Endothelial cell of umbilical vein (primary cell): ENCODE measurements around the gene RAC2. TPM values are rescaled to one million over a fixed set of nuclear protein-coding genes. Genes with fewer than 3 reads are reported as not detected.

Experiments used
- BruUV-seq: library from RNA; stranded (reverse); fragments of 400-500 nt; replicated peaks from 2 replicates; lab custom pipeline; 2021; lab: Mats Ljungman, UMichigan
- CTCF ChIA-PET: fragments of 300-600, 350-600 bp; sonication (Branson Sonifier 250); formaldehyde crosslinking; loops from one replicate; lab custom pipeline; 2021; ENCODE audit warnings: antibody characterized with exemption, inconsistent platforms; lab: Charles Lee
- POLR2A ChIA-PET: fragments of 300-600, 350-600 bp; sonication (Branson Sonifier 250); formaldehyde crosslinking; loops from one replicate; lab custom pipeline; 2021; ENCODE audit warnings: antibody characterized with exemption, inconsistent platforms; lab: Charles Lee
- DNase-seq: peaks from one replicate; pipeline ENCODE4 v3.0.0-alpha.2; 2011; ENCODE audit warnings: low read depth, low spot score
- FAIRE-seq: peaks from 2 replicates; lab custom pipeline; 2011; peaks lifted over from hg19 to GRCh38; lab: Jason Lieb, UNC
- H2AFZ ChIP-seq: 2 replicates; pipeline ENCODE4 v1.6.0; 2012; ENCODE audit warnings: low read depth, low read length, control low read depth, inconsistent platforms
- H3K27ac ChIP-seq: 2 replicates; pipeline ENCODE4 v1.5.1; 2011; ENCODE audit warnings: low read depth, mild to moderate bottlenecking, control low read depth, low read length, moderate library complexity; ENCODE audit not compliant: insufficient read depth
- H3K27me3 ChIP-seq, 2 experiments: 2 replicates each; pipeline versions ENCODE4 v1.6.0 to v1.6.1; 2011; ENCODE audit warnings: low read length in 2 of 2, mixed read lengths in 1 of 2; ENCODE audit not compliant: control insufficient read depth in 2 of 2, insufficient read depth in 2 of 2
- H3K36me3 ChIP-seq, 2 experiments: 2 replicates in 1 of 2; 3 replicates in 1 of 2; pipeline ENCODE4 v1.5.1; 2011; ENCODE audit warnings: low read length in 2 of 2, mild to moderate bottlenecking in 1 of 2, moderate library complexity in 1 of 2; ENCODE audit not compliant: control insufficient read depth in 2 of 2, insufficient read depth in 2 of 2; ENCODE audit errors: extremely low read depth in 1 of 2
- H3K4me1 ChIP-seq: 3 replicates; pipeline ENCODE4 v1.5.1; 2011; ENCODE audit warnings: mild to moderate bottlenecking, low read length; ENCODE audit not compliant: control insufficient read depth, insufficient read depth; ENCODE audit errors: extremely low read depth
- H3K4me2 ChIP-seq: 2 replicates; pipeline ENCODE4 v1.6.1; 2011; ENCODE audit warnings: low read length, control low read depth, mixed read lengths; ENCODE audit not compliant: insufficient read depth
- H3K4me3 ChIP-seq, 3 experiments: fragments of 200-600 bp in 1 of 3; sonication (generic), shearing (Covaris generic) in 1 of 3; replicated peaks in 1 of 3; 2 replicates each; pipeline ENCODE4 v1.5.1; 2011 to 2016; ENCODE audit warnings: control low read depth in 3 of 3, low read length in 3 of 3, mild to moderate bottlenecking in 2 of 3, inconsistent platforms in 1 of 3, low read depth in 1 of 3, moderate library complexity in 1 of 3; ENCODE audit not compliant: insufficient read depth in 1 of 3
- H3K79me2 ChIP-seq: 2 replicates; pipeline ENCODE4 v1.6.0; 2012; ENCODE audit warnings: low read length, inconsistent platforms; ENCODE audit not compliant: control insufficient read depth, insufficient read depth
- H3K9ac ChIP-seq: replicated peaks from 2 replicates; pipeline ENCODE3; 2011; ENCODE audit warnings: low read length, control low read depth; ENCODE audit not compliant: insufficient read depth; ENCODE audit errors: extremely low read depth
- H3K9me1 ChIP-seq: replicated peaks from 3 replicates; pipeline ENCODE4 v1.6.0; 2011; ENCODE audit warnings: mild to moderate bottlenecking, low read length; ENCODE audit not compliant: control insufficient read depth, insufficient read depth; ENCODE audit errors: extremely low read depth
- H3K9me3 ChIP-seq: replicated peaks from 2 replicates; pipeline ENCODE4 v1.5.1; 2012; ENCODE audit warnings: low read length, inconsistent platforms; ENCODE audit not compliant: control insufficient read depth, insufficient read depth
- H4K20me1 ChIP-seq: replicated peaks from 2 replicates; pipeline ENCODE3; 2011; ENCODE audit warnings: mild to moderate bottlenecking, low read length; ENCODE audit not compliant: control insufficient read depth, insufficient read depth; ENCODE audit errors: extremely low read depth
- EZH2 ChIP-seq: IDR thresholded peaks from 2 replicates; pipeline ENCODE4 v1.6.1; 2012; ENCODE audit warnings: borderline replicate concordance, low read depth, mild to moderate bottlenecking, moderate library complexity, low read length, inconsistent platforms; ENCODE audit not compliant: severe bottlenecking
- FOS ChIP-seq: IDR thresholded peaks from 2 replicates; pipeline ENCODE4 v1.6.1; 2011; ENCODE audit warnings: mild to moderate bottlenecking, low read length, moderate library complexity, borderline replicate concordance; ENCODE audit not compliant: insufficient read depth
- GATA2 ChIP-seq: IDR thresholded peaks from 2 replicates; pipeline ENCODE4 v1.7.0; 2011; ENCODE audit warnings: low read depth, mild to moderate bottlenecking, moderate library complexity, mixed read lengths, low read length; ENCODE audit not compliant: insufficient read length, insufficient read depth
- JUN ChIP-seq: IDR thresholded peaks from 2 replicates; pipeline ENCODE4 v1.6.1; 2011; ENCODE audit warnings: borderline replicate concordance, low read depth; ENCODE audit not compliant: insufficient read length, insufficient read depth
- MYC ChIP-seq: IDR thresholded peaks from one replicate; pipeline ENCODE4 v1.6.1; 2011; ENCODE audit warnings: mild to moderate bottlenecking, low read depth, low read length
- POLR2A ChIP-seq: IDR thresholded peaks from 2 replicates; pipeline ENCODE4 v1.6.1; 2012; ENCODE audit warnings: low read depth, mild to moderate bottlenecking, control low read depth, low read length
- POLR2AphosphoS5 ChIP-seq: IDR thresholded peaks from 2 replicates; pipeline ENCODE4 v1.6.1; 2012; ENCODE audit warnings: low read depth, mild to moderate bottlenecking, control low read depth, low read length, moderate library complexity; ENCODE audit not compliant: insufficient read depth
- dilution Hi-C: fragments of 300-500 bp; cut with MboI; formaldehyde crosslinking; loops from one replicate; pipeline ENCODE4 v1.15.0; 2019; ENCODE audit warnings: low sequenced_read_pairs; ENCODE audit not compliant: extremely low pct_ligation_motif_present
- intact Hi-C: fragments of 100-400 bp; cut with micrococcal nuclease; formaldehyde crosslinking; loops from one replicate; pipeline ENCODE4 v1.10.0; 2022
- polyA plus RNA-seq, 4 experiments: library from polyadenylated mRNA; depleted of rRNA in 3 of 4; stranded (reverse) in 3 of 4; unstranded in 1 of 4; fragments of >200 nt; gene quantifications; 2 replicates each; pipeline versions ENCODE4 v1.2.1 to v1.2.3, GENCODE V29; 2011 to 2012; ENCODE audit warnings: missing spikeins in 1 of 4
- total RNA-seq: library from RNA; stranded (reverse); gene quantifications from 2 replicates; pipeline ENCODE4 v1.2.3, GENCODE V29; 2021
- TF ChIP-seq, protein P1 (sequence below): IDR thresholded peaks from 2 replicates; pipeline ENCODE4 v1.6.1; 2011; ENCODE audit not compliant: insufficient read depth, insufficient read length
- TF ChIP-seq, protein P2 (sequence below), 2 donors: IDR thresholded peaks; 1 replicate in 1 of 2; 2 replicates in 1 of 2; pipeline ENCODE4 v1.5.1; 2011; ENCODE audit warnings: low read length in 2 of 2, mild to moderate bottlenecking in 2 of 2, moderate library complexity in 2 of 2, control low read depth in 1 of 2, inconsistent platforms in 1 of 2, low read depth in 1 of 2; ENCODE audit not compliant: insufficient read depth in 1 of 2; ENCODE audit errors: extremely low read depth in 1 of 2

The RAC2 gene
- total and polyA plus RNA-seq, 2 donors (not counting 3 experiments of a cell fraction or from before 2014, with no cell fraction given) = 122 to 181 TPM

DNA sequence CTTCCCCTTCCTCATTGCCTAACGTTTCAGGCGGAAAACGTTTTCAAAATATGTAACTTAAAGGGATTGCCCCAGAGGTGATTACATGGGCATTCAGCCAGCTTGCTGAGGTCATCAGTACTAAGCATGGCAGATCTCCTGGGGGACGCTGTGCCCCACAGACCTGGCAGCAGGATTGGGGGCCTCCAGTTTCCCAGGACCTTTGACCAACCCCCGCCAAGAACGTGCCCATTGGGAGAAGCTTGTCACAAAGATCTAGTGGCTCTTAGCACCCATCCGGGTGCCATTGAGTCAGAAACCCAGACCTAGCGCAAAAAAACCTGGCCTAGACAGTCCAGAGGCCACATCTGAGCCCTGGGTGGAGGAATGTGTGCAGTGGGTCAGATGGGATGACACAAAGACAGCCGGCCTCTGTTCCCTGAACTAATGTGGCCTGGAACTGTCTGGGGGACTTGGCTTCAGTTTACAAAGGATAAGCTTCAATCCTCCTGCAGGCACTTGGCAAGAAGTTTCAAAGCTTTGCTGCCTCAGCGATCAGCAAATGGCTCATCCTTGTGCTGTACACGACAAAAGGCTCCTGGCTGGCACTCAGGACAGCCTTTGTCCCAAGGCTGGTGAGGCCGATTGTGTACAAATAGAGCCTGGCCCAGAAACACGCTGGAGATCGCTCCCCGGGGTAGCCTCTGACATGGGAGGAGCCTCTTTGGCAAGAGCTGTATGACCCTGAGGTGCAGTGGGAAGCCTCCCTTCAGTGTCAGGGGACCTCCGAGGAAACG, 65.5 kb downstream of the RAC2 start:
- dilution Hi-C loops = no loop called here
- CTCF ChIA-PET = interaction anchor here (2.3 to 5.5 kb wide), 4 partner anchors 9 to 20 kb away, joined by 6 to 54 read pairs (median 8); partner anchors contain the start of gene C1QTNF6
- FAIRE-seq = peak; percentile 76

More for the DNA sequence above, 65.5 kb downstream of the RAC2 start:
- H3K79me2 ChIP-seq = no peaks in the 10 kb centered on the region
- no TSS peak for BruUV-seq
- no peaks in the 10 kb centered on the region for H3K36me3 ChIP-seq
- no peak overlapping the region for H3K9ac ChIP-seq
- peak overlapping the region; percentile 2 for H2AFZ ChIP-seq
- no peak overlapping the region for H3K4me2 ChIP-seq
- peak overlapping the region; percentile 82 for H3K27ac ChIP-seq
- no peaks in the 10 kb centered on the region for H3K9me3 ChIP-seq
- intact Hi-C loops = no loop called here
- H3K9me1 ChIP-seq = no peaks in the 10 kb centered on the region
- TF ChIP-seq MYC = no peak
- TF ChIP-seq GATA2 = no peak
- TF ChIP-seq, protein P1, sequence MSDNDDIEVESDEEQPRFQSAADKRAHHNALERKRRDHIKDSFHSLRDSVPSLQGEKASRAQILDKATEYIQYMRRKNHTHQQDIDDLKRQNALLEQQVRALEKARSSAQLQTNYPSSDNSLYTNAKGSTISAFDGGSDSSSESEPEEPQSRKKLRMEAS = no peak
- TF ChIP-seq JUN = no peak
- TF ChIP-seq FOS = no peak
- TF ChIP-seq POLR2AphosphoS5 = no peak
- TF ChIP-seq, protein P2, sequence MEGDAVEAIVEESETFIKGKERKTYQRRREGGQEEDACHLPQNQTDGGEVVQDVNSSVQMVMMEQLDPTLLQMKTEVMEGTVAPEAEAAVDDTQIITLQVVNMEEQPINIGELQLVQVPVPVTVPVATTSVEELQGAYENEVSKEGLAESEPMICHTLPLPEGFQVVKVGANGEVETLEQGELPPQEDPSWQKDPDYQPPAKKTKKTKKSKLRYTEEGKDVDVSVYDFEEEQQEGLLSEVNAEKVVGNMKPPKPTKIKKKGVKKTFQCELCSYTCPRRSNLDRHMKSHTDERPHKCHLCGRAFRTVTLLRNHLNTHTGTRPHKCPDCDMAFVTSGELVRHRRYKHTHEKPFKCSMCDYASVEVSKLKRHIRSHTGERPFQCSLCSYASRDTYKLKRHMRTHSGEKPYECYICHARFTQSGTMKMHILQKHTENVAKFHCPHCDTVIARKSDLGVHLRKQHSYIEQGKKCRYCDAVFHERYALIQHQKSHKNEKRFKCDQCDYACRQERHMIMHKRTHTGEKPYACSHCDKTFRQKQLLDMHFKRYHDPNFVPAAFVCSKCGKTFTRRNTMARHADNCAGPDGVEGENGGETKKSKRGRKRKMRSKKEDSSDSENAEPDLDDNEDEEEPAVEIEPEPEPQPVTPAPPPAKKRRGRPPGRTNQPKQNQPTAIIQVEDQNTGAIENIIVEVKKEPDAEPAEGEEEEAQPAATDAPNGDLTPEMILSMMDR (IDR thresholded peaks at IDR 0.05; ENCODE audit: extremely low read depth in 1 of 2, insufficient read depth in 1 of 2, low read depth in 1 of 2, low read length in 2 of 2) = no peak
- TF ChIP-seq POLR2A = no peak
- TF ChIP-seq EZH2 = no peak
- H3K27me3 ChIP-seq = no peaks in the 10 kb centered on the region
- POLR2A ChIA-PET = interaction anchor here (0.8 kb wide), 1 partner anchor 9 kb away, joined by 3 read pairs; the partner anchor contains the start of gene C1QTNF6
- H4K20me1 ChIP-seq = no peaks in the 10 kb centered on the region
- peaks cover 30% of the 10 kb centered on the region for H3K4me1 ChIP-seq
- peak; percentile 65 for DNase-seq
- no peak overlapping the region for H3K4me3 ChIP-seq
